GM19099 (cell line): Measurements from ENCODE around the gene OR10J1.

Source experiments
- POLR2A ChIP-seq: IDR thresholded peaks from 3 replicates; pipeline ENCODE4 v1.6.1; 2011; ENCODE audit warnings: low read depth; ENCODE audit not compliant: insufficient read length; ENCODE audit errors: extremely low read depth

OR10J1 gene, protein sequence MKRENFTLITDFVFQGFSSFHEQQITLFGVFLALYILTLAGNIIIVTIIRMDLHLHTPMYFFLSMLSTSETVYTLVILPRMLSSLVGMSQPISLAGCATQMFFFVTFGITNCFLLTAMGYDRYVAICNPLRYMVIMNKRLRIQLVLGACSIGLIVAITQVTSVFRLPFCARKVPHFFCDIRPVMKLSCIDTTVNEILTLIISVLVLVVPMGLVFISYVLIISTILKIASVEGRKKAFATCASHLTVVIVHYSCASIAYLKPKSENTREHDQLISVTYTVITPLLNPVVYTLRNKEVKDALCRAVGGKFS

GRCh38 chr1:159439422-159439821, at the start of gene OR10J1:
Gene OR10J1, plus strand, starts transcription at chr1:159439722. Its CDS starts 70 bp downstream, at chr1:159439792.
- TF ChIP-seq POLR2A = no peak

GRCh38 chr1:159406821-159407220, 32.7 kb upstream of the OR10J1 start:
- TF ChIP-seq POLR2A = no peak

GRCh38 chr1:159408862-159409400, 30.6 kb upstream of the OR10J1 start:
- TF ChIP-seq POLR2A = no peak

GRCh38 chr1:159421821-159422220, 17.7 kb upstream of the OR10J1 start:
- TF ChIP-seq POLR2A = no peak

DNA sequence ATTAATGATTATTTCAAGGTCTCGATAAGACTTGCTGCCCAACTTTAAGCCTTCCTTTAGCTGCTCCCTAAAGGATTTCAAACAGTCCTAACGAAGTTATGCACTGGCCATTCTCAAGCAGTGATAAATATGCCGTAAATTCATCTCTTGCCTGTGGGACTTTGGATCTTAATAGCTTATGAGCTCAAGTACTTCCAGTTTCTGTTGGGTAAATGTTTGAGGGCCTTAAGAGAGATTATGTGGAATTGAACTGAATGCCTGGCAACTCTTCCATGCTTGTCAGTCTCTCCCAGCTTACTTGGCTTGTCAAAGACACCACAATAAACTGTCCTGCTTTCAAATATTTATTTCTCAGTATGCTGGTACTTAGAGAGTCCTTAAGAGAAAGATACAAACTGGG, 11.0 kb upstream of the OR10J1 start:
- no peak for TF ChIP-seq POLR2A

DNA sequence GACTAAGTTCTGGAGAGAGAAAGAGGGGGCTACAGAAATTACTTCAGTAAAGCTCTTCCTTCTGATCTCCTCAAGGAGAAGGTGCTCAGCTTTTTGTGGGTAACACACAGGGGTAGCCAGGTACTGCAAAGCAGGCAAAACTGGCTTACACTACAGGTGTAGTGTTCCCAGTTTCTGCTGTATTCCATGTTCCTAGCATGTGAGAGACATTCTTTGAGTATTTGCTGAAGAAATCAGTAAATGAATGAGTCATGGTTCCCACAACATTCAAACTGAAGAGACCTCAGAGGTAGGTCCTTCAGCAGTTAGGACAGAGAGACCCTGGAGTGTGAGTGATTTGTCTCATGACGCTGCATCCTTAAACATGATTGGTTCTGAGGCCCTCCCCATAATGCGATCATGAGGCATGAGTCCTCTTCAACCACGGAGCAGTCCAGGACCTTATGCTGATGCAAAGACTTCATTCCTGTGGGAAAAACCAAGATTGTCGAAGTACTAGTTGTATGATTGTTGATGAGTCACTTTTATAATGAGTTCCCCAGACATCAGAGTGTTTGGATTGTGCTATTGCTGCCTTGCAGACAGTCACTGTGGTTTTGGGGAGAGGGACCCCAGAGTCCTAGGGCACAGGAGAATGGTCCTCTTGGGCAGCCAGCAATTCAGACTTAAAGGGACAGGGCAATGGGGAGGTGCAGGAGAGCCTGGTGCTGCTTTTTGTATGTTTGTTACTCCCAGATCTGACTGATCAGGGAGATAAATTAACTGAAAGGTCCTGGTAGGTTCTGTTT, 10.3 kb upstream of the OR10J1 start:
- TF ChIP-seq POLR2A = no peak

DNA sequence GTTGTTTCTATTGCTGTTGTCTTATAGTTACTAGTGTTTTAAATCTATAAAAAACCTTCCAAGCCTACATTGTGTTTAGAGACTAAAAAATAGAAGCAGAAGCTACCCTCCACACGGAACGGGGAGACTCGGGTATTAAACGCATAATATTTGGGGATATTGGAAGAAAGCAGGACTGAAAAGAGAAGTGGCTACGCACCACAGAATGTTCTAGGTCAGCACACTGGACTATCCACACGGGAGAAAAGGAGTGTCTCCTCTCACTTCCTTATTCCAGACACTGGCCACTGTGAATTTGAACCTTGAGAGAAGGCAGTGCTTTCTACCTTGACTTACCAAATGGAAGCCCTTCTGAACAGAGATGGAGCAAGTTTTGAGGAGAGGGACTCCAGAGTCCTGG, 8.5 kb upstream of the OR10J1 start:
- no peak for TF ChIP-seq POLR2A

GRCh38 chr1:159431904-159432303, 7.6 kb upstream of the OR10J1 start, which contains the start of gene OR10J4:
Gene OR10J4, plus strand, starts transcription at chr1:159432204.
- no peak for TF ChIP-seq POLR2A

- no peak for TF ChIP-seq POLR2A
Measured at GRCh38 chr1:159436469-159436868, 3.1 kb upstream of the OR10J1 start.

- TF ChIP-seq POLR2A = no peak
Measured at GRCh38 chr1:159441360-159441759, 1.8 kb downstream of the OR10J1 start.

GRCh38 chr1:159442428-159442827, 2.9 kb downstream of the OR10J1 start:
- TF ChIP-seq POLR2A = no peak

GRCh38 chr1:159443066-159443750, 3.7 kb downstream of the OR10J1 start:
- no peak for TF ChIP-seq POLR2A

DNA sequence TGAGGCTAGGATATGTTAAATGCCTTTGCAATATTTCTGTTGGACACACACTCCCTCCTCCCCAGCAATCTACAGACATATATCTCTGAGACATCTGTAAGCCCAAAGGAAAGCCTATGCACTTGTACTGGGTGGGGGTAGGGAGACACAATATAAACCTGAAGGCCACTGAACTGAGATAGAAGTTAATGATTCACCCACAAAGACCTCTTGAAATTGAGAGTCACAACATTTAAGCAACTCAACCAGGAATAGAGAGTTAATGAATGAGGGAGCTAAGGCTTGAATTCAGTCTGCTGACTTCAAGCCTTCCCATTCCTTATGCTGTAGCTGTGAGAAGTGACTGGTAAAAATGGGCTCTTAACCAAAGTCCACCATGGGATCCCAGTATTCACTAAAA, 5.0 kb downstream of the OR10J1 start:
- no peak for TF ChIP-seq POLR2A

DNA sequence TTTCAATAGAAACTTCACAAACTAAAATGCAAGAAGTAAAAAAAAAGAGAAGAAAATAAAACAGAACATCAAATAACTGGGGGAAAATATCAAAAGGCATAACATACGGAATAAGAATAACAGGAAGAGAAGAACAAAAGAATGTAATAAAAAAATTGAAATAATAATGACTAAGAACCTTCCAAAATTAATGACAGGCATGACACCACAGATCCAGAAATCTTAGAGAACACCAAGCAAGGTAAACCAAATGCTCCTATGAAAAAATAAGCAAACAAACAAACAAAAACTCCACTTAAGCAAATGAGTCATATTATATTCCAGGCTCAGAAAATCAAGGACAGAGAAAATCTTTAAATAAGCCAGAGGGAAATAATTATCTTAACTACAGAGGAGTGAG, 8.7 kb downstream of the OR10J1 start:
- no peak for TF ChIP-seq POLR2A

GRCh38 chr1:159459551-159459950, 20.0 kb downstream of the OR10J1 start:
- no peak for TF ChIP-seq POLR2A
